Retinal pigment epithelial cell (primary cell): ENCODE measurements around the gene RPS15.

Experiments
- DNase-seq: peaks from one replicate; pipeline ENCODE4 v3.0.0-alpha.2; 2010; ENCODE audit warnings: low read depth
- H3K4me3 ChIP-seq: 2 replicates; pipeline ENCODE4 v1.5.1; 2011; ENCODE audit warnings: mild to moderate bottlenecking, low read length, control low read depth, moderate library complexity
- TF ChIP-seq, protein P1 (sequence below): conservative IDR thresholded peaks from 2 replicates; pipeline ENCODE4 v1.5.1; 2011; ENCODE audit warnings: low read depth, low read length, control low read depth, inconsistent platforms

RPS15 gene

GRCh38 chr19:1470305-1471009, 32.3 kb downstream of the RPS15 start:
- TF ChIP-seq, protein P1, sequence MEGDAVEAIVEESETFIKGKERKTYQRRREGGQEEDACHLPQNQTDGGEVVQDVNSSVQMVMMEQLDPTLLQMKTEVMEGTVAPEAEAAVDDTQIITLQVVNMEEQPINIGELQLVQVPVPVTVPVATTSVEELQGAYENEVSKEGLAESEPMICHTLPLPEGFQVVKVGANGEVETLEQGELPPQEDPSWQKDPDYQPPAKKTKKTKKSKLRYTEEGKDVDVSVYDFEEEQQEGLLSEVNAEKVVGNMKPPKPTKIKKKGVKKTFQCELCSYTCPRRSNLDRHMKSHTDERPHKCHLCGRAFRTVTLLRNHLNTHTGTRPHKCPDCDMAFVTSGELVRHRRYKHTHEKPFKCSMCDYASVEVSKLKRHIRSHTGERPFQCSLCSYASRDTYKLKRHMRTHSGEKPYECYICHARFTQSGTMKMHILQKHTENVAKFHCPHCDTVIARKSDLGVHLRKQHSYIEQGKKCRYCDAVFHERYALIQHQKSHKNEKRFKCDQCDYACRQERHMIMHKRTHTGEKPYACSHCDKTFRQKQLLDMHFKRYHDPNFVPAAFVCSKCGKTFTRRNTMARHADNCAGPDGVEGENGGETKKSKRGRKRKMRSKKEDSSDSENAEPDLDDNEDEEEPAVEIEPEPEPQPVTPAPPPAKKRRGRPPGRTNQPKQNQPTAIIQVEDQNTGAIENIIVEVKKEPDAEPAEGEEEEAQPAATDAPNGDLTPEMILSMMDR = no peak
- no peak for DNase-seq
- peak overlapping the region; percentile 24 for H3K4me3 ChIP-seq

DNA sequence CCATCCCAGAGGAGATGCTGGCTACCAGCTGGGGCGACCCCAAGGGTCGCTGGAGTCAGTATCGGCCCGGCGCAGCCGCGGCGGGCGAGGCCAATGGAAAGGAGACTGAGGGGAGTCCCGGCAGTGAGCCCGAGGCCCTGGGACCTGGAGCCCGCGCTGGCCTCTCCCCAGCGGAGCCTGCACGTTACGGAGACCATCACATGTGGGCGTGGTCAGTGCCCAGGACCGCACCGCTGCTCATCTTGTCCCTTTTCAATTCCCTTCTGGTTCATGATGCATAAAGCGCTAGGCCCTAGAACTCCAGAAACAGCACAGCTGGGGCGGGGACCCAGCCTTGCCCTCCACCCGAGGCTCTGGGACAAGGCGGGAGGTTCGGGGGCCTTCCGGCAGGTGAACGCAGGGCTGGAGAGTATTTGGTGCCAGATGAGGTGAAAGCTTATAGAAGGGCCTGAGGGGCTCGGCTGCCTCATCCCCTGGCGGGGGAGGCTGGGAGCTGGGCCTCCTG, 32.9 kb downstream of the RPS15 start:
- TF ChIP-seq, protein P1 = no peak
- DNase-seq = no peak
- H3K4me3 ChIP-seq = peak overlapping the region; percentile 24

DNA sequence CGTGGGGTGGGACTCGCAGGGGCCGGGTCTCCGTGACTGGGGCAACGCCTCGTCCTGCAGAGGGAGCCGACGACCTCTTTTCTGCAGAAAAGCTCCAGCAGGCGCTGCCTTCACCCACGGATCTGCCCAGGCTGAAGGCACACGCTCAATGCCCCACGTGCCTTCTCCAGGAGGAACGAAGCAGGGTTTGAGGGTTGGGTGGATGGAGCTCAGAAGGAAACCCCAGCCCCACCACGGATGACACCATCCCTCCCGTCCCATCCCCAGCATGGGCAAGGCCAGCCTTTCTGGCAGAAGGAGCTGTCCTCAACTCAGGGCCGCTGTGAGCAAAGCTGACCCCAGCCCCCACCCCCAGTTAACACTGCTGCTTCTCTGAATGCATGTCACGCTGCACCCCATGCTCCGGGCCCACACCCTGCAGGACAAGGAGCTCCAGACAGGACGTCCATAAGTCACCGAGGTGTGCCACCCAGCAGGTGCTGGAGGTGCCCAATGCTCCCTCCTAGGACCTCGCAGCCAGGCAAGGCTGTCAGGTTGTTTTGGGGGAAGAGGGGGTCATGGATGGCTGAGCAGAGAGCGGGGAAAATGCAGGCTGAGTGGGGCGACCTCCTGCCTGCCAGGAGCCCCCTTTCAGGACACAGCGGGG, 33.4 kb downstream of the RPS15 start:
- no peak for DNase-seq
- H3K4me3 ChIP-seq = no peak overlapping the region
- TF ChIP-seq, protein P1 = peak; percentile 21

- no peak for DNase-seq
- no peak overlapping the region for H3K4me3 ChIP-seq
- TF ChIP-seq, protein P1 = no peak
Measured at GRCh38 chr19:1472231-1473084, 34.3 kb downstream of the RPS15 start.

GRCh38 chr19:1473085-1473851, 35.1 kb downstream of the RPS15 start:
- TF ChIP-seq, protein P1 = no peak
- H3K4me3 ChIP-seq = no peak overlapping the region
- no peak for DNase-seq

DNA sequence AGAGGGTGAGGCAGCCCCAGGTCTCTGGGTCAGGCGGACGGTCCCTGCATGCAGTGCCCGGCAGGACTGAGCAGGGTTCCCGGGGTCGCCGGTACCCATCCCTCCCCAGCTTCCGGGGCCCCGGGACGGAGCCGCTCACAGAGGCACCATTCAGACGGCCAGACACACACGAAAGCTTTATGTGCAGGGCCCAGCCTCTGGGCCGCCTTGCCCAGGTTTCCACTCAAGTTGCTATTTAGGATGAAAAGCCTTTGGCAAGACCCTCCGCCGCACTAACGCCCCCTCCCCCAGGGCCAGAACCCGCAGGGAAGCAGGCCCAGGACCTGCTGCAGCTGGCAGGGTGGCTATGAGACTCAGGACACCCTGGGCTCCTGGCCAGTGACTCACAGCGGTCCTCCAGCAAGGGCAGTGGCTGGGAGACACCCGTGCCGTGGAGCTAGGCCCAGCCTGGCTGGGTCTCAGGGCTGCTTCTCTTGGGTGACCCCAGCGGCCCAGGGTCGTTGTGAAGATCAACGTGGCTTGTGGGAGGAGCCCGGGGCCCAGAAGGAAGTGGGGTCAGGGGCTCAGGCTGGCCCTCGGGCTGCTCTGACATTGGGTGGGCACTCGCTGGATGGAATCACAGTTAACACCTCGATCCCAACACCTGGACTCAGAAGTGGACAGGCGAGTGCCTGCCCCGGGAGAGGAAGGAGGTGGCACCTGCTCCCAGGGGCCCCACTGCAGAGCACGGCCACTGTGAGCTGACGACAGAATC, 36.0 kb downstream of the RPS15 start:
- TF ChIP-seq, protein P1 = no peak
- DNase-seq = no peak
- H3K4me3 ChIP-seq = no peak overlapping the region
